Heart right ventricle (tissue), 16 donors: ENCODE data around the gene C16orf89. TPM values are rescaled to one million over a fixed set of nuclear protein-coding genes. Genes with fewer than 3 reads are reported as not detected.
A peak's percentile ranks its signal among the peaks of the same experiment; 100 is the strongest.
"Not testable (repeated sequence)": the region's sequence is repeated elsewhere in the genome, so short reads cannot be mapped to it uniquely, and the experiment has no call there.

Experiments used
- ATAC-seq, 8 donors: fragments of 200-7000 bp; cut with Tn5 transposase; one replicate each; pipeline ENCODE4 v1.9.1; 2020; ENCODE audit warnings: mild to moderate bottlenecking in 8 of 8, moderate library complexity in 8 of 8, moderate number of reproducible peaks in 1 of 8
- DNase-seq, 2 donors: peaks; one replicate each; pipeline ENCODE4 v3.0.0-alpha.2; 2020
- H3K27ac ChIP-seq, 10 donors: fragments of 200-600 bp; sonication (generic) in 2 of 10; one replicate each; pipeline versions ENCODE4 v1.5.0 to v1.8.0; 2020 to 2022; ENCODE audit warnings: mild to moderate bottlenecking in 3 of 10
- H3K27me3 ChIP-seq, 7 donors: fragments of 200-600 bp; one replicate each; pipeline ENCODE4 v1.8.0; 2021 to 2022; ENCODE audit warnings: mild to moderate bottlenecking in 2 of 7
- H3K36me3 ChIP-seq, 9 donors: fragments of 200-600 bp; sonication (generic) in 1 of 9; one replicate each; pipeline versions ENCODE4 v1.5.0 to v1.8.0; 2020 to 2022; ENCODE audit warnings: mild to moderate bottlenecking in 2 of 9
- H3K4me1 ChIP-seq, 9 donors: fragments of 200-600 bp; sonication (generic) in 1 of 9; one replicate each; pipeline versions ENCODE4 v1.5.0 to v1.8.0; 2020 to 2022; ENCODE audit warnings: mild to moderate bottlenecking in 4 of 9
- H3K4me3 ChIP-seq, 10 donors: fragments of 200-600 bp; sonication (generic) in 2 of 10; one replicate each; pipeline versions ENCODE4 v1.5.0 to v1.8.0; 2020 to 2022; ENCODE audit warnings: mild to moderate bottlenecking in 7 of 10, moderate library complexity in 2 of 10
- H3K9me3 ChIP-seq, 11 donors: fragments of 200-600 bp in 10 of 11; sonication (generic) in 2 of 11; one replicate each; pipeline versions ENCODE4 v1.5.0 to v1.8.0; 2013 to 2022; ENCODE audit warnings: mild to moderate bottlenecking in 2 of 11, control low read depth in 1 of 11, moderate library complexity in 1 of 11
- CTCF ChIP-seq, 9 donors: fragments of 200-600 bp; sonication (generic) in 2 of 9; IDR thresholded peaks; one replicate each; pipeline versions ENCODE4 v1.5.0 to v1.8.0; 2021 to 2022; ENCODE audit warnings: antibody characterized with exemption in 9 of 9, mild to moderate bottlenecking in 5 of 9, moderate library complexity in 1 of 9
- WGBS, 2 donors: extraction: QIAGEN DNeasy Blood & Tissue Kit; methylation state at CpG; one replicate each; pipeline ENCODE4 v1.1.7; 2013; ENCODE audit warnings: inconsistent platforms in 1 of 2; 5-methylcytosine and 5-hydroxymethylcytosine counted together
- intact Hi-C, 10 donors: fragments of 100-400 bp; cut with DNase I; formaldehyde crosslinking; loops; one replicate each; pipeline versions ENCODE4 v1.11.1 to v1.14.2; 2022
- long read RNA-seq, 3 donors: library from polyadenylated mRNA; unstranded; transcript quantifications; one replicate each; pipeline ENCODE4 v2.0.0, GENCODE V29; 2020 to 2021
- polyA plus RNA-seq, 2 donors: library from polyadenylated mRNA; stranded (reverse); fragments of 200-250 nt; gene quantifications; one replicate each; pipeline ENCODE4 v1.2.3, GENCODE V29; 2013
- total RNA-seq, 10 donors: library from RNA; stranded (reverse); fragmentation: NEBNext Ultra II Directional in 3 of 10; extraction: Animal tissue kit (Norgen Biotek cat#: 25700) in 3 of 10; gene quantifications; one replicate each; pipeline versions ENCODE4 v1.2.1 to v1.2.4, GENCODE V29; 2021 to 2023
- donor health status: Arrhythmogenic right ventricular cardiomyopathy.
- donor health status: ischemic (EF 13 %, LVEDD 7.1; RV severe dilation, severe dysfunction).
- donor health status: healthy with polysubstance abuse.
- donor health status: DM: no; HTN: yes; CAD: no.
- donor health status: DM: no; HTN: no; CAD: no.
- donor health status: ischemic (EF 25% LVEDD 6.9; RV normal size, moderate dysfunction).
- donor health status: ischemic (EF 25% LVEDD 5.7; RV mildly dilated, moderate dysfunction).
- donor health status: healthy.
- donor health status: DM: yes; HTN: yes; CAD: no.
- donor health status: Ischemic cardiomyopathy.
- donor health status: ischemic (EF 35%, LVEDD 5.7; RV mildly dilated, moderate dysfunction).
- donor health status: nonischemic (EF 11% LVEDD 7.7; RV severe dilation, severe dysfunction).
- donor health status: DM: yes; HTN: yes; CAD: no.
- donor health status: PGD.
- donor health status: ischemic (EF 29% LVEDD 5.4; RV normal size, mild dysfunction).
- donor health status: nonischemic (EF 23%, LVEDD 6.1; RV moderate dilation, normal function).

C16orf89 gene
- total RNA-seq (10 to 100 TPM in 4 of 10 donors, 1 to 10 TPM in 6; 1.1 to 44.9 (median 6.2) TPM), polyA plus RNA-seq (1 to 10 TPM in 1 of 2 donors, under 1 TPM in 1; 0.28 to 4.0 TPM)
- long read RNA-seq, donor 1, partial matches to known transcripts: 0 of 2 reads
- long read RNA-seq, donor 1, other reads (novel, unspliced or antisense): 0 of 2 reads
- long read RNA-seq, donor 2, partial matches to known transcripts: 0 of 1 reads
- long read RNA-seq, donor 2, other reads (novel, unspliced or antisense): 0 of 1 reads
- long read RNA-seq, donor 3, partial matches to known transcripts: 0 of 2 reads
- long read RNA-seq, donor 3, other reads (novel, unspliced or antisense): 0 of 2 reads

GRCh38 chr16:5065813-5066212, at the start of gene C16orf89:
Gene C16orf89 (minus strand): TSS chr16:5065956. CDS start chr16:5065908, 48 bp downstream.
- Histone ChIP-seq H3K36me3 (no peaks in the 10 kb centered on the region), H3K9me3 (no peaks in the 10 kb centered on the region), H3K4me3 (peak within 1 kb of the TSS in 1 of 10 donors; percentile 26), H3K27me3 (no peaks in the 10 kb centered on the region), H3K4me1 (peaks cover 0 to 11% (median 0%) of the 10 kb centered on the region in 9 donors), H3K27ac (peak within 1 kb of the TSS in 2 of 10 donors; percentile 58 to 73)
- DNase-seq (peak in 1 of 2 donors; percentile 27), ATAC-seq (peak; percentile 50 to 85 (median 62))
- TF ChIP-seq CTCF (IDR thresholded peaks at IDR 0.05): no peak
- WGBS, 2 donors: 50% methylated on average over 10 of the region's 10 CpGs
- intact Hi-C loops: no loop called here

DNA sequence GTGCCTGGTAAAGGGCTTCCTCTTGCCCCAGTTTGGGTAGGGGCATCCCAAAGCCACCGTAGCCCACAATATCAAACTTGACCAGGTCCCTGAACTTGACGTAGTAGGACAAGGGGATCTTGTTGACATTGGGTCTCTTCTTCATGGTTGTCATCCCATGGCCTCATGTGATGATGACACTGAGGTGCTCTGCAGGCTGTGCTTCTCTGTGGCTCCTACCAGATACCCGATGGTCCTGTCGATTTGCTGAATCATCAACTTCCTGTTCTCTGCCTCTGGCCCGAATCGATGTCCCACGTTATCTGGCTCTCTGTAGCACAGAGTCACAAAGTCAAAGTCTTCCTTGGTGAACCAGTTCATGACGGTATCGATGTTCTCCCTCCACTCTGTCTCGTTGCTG, 45.2 kb upstream of the C16orf89 start:
- intact Hi-C loops, H3K36me3 ChIP-seq, H3K4me3 ChIP-seq, H3K9me3 ChIP-seq, H3K27me3 ChIP-seq, H3K27ac ChIP-seq, H3K4me1 ChIP-seq, ATAC-seq, DNase-seq: not testable (repeated sequence)
- WGBS, 2 donors: 74 to 78% methylated on average over 10 of the region's 10 CpGs

GRCh38 chr16:5108505-5109158, 42.9 kb upstream of the C16orf89 start:
- DNase-seq (peak in 1 of 2 donors; percentile 61), ATAC-seq (peak in 2 of 8 donors; percentile 72 to 74)
- WGBS, 2 donors: 87 to 88% methylated on average over 27 of the region's 27 CpGs
- Histone ChIP-seq H3K27ac (no peak overlapping the region), H3K4me3 (no peak overlapping the region), H3K36me3 (no peaks in the 10 kb centered on the region), H3K4me1 (no peaks in the 10 kb centered on the region), H3K9me3 (no peaks in the 10 kb centered on the region), H3K27me3 (no peaks in the 10 kb centered on the region)
- intact Hi-C loops: no loop called here
- TF ChIP-seq CTCF (IDR thresholded peaks at IDR 0.05): no peak

DNA sequence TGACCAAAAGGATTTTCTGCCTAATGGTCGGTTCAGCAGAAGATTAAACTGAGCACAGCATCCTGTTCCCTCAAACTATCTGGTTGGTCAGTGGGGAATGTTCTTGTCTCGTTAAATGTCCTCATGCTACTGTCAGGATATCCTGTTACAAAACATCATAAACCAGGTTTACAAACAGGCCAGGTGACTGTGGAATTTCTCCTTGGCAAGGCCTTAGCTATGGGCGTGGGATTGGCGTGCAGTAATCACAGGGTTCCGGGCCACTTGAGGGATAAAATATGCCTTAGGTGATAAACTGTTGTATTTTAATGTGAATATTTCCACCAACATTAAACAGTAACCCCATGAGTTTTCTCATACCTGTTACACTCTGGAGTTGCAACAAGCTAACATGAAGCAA, 39.3 kb upstream of the C16orf89 start:
- H3K27ac ChIP-seq, ATAC-seq, H3K36me3 ChIP-seq, H3K4me3 ChIP-seq, intact Hi-C loops, H3K9me3 ChIP-seq, H3K4me1 ChIP-seq, H3K27me3 ChIP-seq, DNase-seq: not testable (repeated sequence)
- 62 to 73% methylated on average over 4 to 5 of the region's 5 CpGs for WGBS, 2 donors

- H3K36me3 ChIP-seq, H3K27me3 ChIP-seq, H3K27ac ChIP-seq, H3K9me3 ChIP-seq, ATAC-seq, H3K4me1 ChIP-seq, intact Hi-C loops, DNase-seq, H3K4me3 ChIP-seq: not testable (repeated sequence)
- WGBS, 2 donors: 88 to 89% methylated on average over 12 of the region's 12 CpGs
Measured at GRCh38 chr16:5103296-5104032, 37.7 kb upstream of the C16orf89 start.

GRCh38 chr16:5099174-5099573, 33.4 kb upstream of the C16orf89 start:
- intact Hi-C loops, H3K9me3 ChIP-seq, ATAC-seq, DNase-seq, H3K27me3 ChIP-seq, H3K36me3 ChIP-seq: not testable (repeated sequence)
- Histone ChIP-seq H3K27ac (peak overlapping the region in 3 of 10 donors; percentile 80 to 88 (median 83)), H3K4me3 (peak overlapping the region in 7 of 10 donors; percentile 75 to 97 (median 80)), H3K4me1 (peaks cover 0 to 15% (median 5%) of the 10 kb centered on the region in 9 donors)
- 20 to 27% methylated on average over 4 of the region's 4 CpGs for WGBS, 2 donors

DNA sequence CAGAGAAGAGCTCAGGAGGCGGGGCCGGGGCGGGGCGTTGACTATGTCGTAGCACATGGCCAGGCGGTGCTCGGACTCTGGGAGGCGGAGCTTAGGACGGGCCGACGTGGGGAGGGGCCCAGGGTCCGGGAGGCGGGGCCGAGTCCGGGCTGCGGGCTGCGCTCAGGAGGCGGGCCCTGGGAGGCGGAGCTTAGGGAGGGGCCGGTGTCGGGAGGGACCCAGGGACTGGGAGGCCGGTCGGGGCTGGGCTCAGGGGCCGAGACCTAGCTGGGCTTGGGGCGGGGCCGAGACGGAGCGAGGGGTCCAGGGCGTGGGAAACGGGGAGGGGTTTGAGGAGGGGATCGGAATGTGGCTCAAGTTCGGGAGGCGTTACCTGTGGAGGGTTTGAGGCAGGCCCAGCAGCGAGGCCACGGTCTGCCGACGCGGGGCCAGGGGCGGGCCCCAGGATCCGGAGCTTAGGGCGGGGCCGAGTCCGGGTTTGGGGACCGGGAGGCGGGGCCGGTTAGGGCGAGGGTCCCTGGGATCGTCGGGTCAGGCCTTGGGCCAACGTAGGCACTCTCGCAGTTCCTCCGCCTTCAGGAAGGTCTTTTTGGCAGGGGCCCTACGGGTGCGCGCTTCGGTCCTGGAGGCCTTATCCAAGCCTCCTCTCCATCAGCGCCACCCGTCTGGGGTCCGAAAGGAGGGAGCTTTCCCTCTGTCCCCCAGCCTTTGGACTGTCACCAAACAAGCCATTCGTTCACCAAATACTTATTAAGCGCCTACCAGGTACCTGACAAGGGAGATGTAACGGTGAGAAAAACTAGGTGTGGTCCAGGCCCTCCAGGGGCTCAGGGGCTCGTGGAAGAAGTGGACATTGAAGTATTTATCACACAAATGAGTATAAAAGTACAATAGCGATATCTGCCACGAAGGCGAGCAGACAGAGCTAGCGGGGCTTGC, 32.7 kb upstream of the C16orf89 start:
- H3K36me3 ChIP-seq: not testable (repeated sequence)

More for the DNA sequence above, 32.7 kb upstream of the C16orf89 start:
- 1 to 2% methylated on average over 49 to 53 of the region's 67 CpGs for WGBS, 2 donors
- DNase-seq: peak; percentile 79 to 82
- H3K27me3 ChIP-seq, intact Hi-C loops, ATAC-seq, H3K9me3 ChIP-seq: not testable (repeated sequence)
- Histone ChIP-seq H3K4me1 (peaks cover 0 to 15% (median 5%) of the 10 kb centered on the region in 9 donors), H3K27ac (peak overlapping the region; percentile 8 to 88 (median 83)), H3K4me3 (peak overlapping the region; percentile 56 to 97 (median 79))
